GM13977 (cell line): ENCODE data around the gene AGPAT3.

Source experiments
- DNase-seq: peaks from one replicate; pipeline ENCODE4 v3.0.0; 2012; ENCODE audit warnings: low spot score
- CTCF ChIP-seq: IDR thresholded peaks from 2 replicates; pipeline ENCODE4 v1.5.1; 2012; ENCODE audit warnings: mild to moderate bottlenecking, control low read depth; ENCODE audit not compliant: insufficient read depth; ENCODE audit errors: extremely low read depth, missing control alignments
- in situ Hi-C: fragments of 300-500 bp; cut with MboI; formaldehyde crosslinking; loops from one replicate; pipeline ENCODE4 v1.12.0; 2022; ENCODE audit warnings: low sequenced_read_pairs, low pct_unique_long_range_greater_than_20kb, mixed read lengths, inconsistent platforms; ENCODE audit not compliant: unreplicated experiment

The AGPAT3 gene

DNA sequence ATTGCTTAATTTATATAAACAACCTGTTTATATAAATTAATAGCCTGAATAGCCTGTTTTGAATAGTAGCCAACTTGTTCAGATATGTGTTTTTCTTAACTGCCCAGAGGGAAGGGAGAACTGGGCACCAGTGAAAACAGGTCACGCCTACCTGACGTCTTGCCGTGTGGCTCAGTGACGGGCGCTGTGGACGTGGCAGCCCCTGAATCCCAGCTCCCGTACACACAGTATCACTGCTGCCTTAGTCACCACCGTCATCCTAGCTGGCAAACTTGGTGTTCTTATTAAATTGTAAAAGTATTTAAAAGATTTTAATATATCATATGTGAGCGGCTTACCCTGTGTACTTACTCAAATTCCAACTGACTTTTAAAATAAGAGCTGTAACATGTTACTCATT is 111.6 kb downstream of the AGPAT3 start:
- in situ Hi-C loops = no loop called here
- TF ChIP-seq CTCF = no peak
- no peak for DNase-seq

- in situ Hi-C loops = no loop called here
- no peak for DNase-seq
- TF ChIP-seq CTCF = no peak
Measured at GRCh38 chr21:43978060-43978459, 113.0 kb downstream of the AGPAT3 start.

GRCh38 chr21:43979654-43980053 is 114.6 kb downstream of the AGPAT3 start:
- in situ Hi-C loops = no loop called here
- TF ChIP-seq CTCF = no peak
- no peak for DNase-seq

GRCh38 chr21:43981151-43981870 is 116.3 kb downstream of the AGPAT3 start:
- DNase-seq = no peak
- no peak for TF ChIP-seq CTCF
- in situ Hi-C loops = no loop called here

DNA sequence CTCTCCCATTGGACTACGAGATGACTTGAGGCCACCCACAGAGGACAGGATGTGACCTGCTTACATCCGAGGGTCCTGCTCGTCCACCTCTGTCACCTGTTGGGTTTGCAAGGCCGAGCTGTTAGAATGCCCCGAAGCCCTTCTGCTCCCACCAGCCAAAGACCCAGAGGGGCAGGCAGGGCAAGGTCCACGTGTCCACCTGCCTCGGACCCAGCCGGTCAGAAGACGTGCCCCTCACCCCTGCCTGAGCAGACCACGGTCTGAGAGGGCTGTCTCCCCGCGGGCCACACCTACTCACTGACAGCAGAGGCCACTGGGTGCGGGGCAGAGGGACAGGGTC is 116.8 kb downstream of the AGPAT3 start:
- no peak for DNase-seq
- in situ Hi-C loops = no loop called here
- no peak for TF ChIP-seq CTCF

DNA sequence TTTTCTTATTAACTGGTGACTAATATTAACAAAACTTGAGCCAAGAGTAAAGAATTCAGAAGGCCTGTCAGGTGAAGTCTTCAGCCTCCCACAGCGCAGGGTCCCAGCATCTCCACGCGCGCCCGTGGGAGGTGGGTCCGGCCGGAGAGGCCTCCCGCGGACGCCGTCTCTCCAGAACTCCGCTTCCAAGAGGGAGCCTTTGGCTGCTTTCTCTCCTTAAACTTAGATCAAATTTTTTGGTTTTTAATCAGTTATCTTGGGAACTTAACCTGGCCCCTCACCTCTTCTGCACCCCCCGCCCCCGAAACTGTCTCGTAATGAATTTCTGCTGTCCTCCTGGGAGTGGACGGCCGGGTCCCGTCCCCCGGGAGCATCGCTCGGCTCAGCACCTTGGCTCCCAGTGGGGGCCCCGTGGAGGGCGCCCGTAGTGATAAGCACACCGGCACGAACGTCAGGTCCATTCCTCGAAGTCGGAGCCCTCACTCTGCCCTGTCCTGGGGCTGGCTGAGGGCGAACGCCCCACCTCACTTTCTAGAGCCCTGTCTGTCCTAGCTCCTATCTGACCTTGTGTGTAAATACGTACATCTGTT is 117.6 kb downstream of the AGPAT3 start:
- in situ Hi-C loops = no loop called here
- DNase-seq = no peak
- no peak for TF ChIP-seq CTCF
